Measurements from ENCODE around the gene CARD11.

CARD11 gene

GRCh38 chr7:2876031-2876731, 167.5 kb downstream of the CARD11 start:
- Histone ChIP-seq H3K4me3 (IDR thresholded peaks at IDR 0.05; ENCODE audit: insufficient read depth, low read depth, low read length) (no peak overlapping the region), H3K36me3 (ENCODE audit: insufficient read depth) (no peaks in the 10 kb centered on the region), H3K79me2 (ENCODE audit: insufficient read depth, low read depth) (no peaks in the 10 kb centered on the region), H3K4me1 (ENCODE audit: low read depth, poor library complexity, severe bottlenecking) (no peaks in the 10 kb centered on the region), H4K20me1 (ENCODE audit: insufficient read depth) (no peaks in the 10 kb centered on the region), H3K27me3 (ENCODE audit: insufficient read depth, low read depth) (no peaks in the 10 kb centered on the region), H2AFZ (ENCODE audit: low read depth) (no peak overlapping the region), H3K27ac (no peak overlapping the region), H3K4me2 (no peak overlapping the region), H3K9ac (no peak overlapping the region)
- TF ChIP-seq CTCF (conservative IDR thresholded peaks at IDR 0.05; ENCODE audit: low read depth, low read length): no peak

GRCh38 chr7:2873686-2874551, 169.7 kb downstream of the CARD11 start:
- Histone ChIP-seq H2AFZ (ENCODE audit: low read depth) (no peak overlapping the region), H3K27ac (no peak overlapping the region), H3K79me2 (ENCODE audit: insufficient read depth, low read depth) (no peaks in the 10 kb centered on the region), H3K4me1 (ENCODE audit: low read depth, poor library complexity, severe bottlenecking) (no peaks in the 10 kb centered on the region), H3K4me3 (IDR thresholded peaks at IDR 0.05; ENCODE audit: insufficient read depth, low read depth, low read length) (no peak overlapping the region), H3K27me3 (ENCODE audit: insufficient read depth, low read depth) (no peaks in the 10 kb centered on the region), H3K9ac (no peak overlapping the region), H4K20me1 (ENCODE audit: insufficient read depth) (no peaks in the 10 kb centered on the region), H3K4me2 (no peak overlapping the region), H3K36me3 (ENCODE audit: insufficient read depth) (no peaks in the 10 kb centered on the region)
- no peak for TF ChIP-seq CTCF (conservative IDR thresholded peaks at IDR 0.05; ENCODE audit: low read depth, low read length)

GRCh38 chr7:2873146-2873545, 170.5 kb downstream of the CARD11 start:
- Histone ChIP-seq H3K27ac (no peak overlapping the region), H3K4me2 (no peak overlapping the region), H3K27me3 (ENCODE audit: insufficient read depth, low read depth) (no peaks in the 10 kb centered on the region), H3K4me1 (ENCODE audit: low read depth, poor library complexity, severe bottlenecking) (no peaks in the 10 kb centered on the region), H3K4me3 (IDR thresholded peaks at IDR 0.05; ENCODE audit: insufficient read depth, low read depth, low read length) (no peak overlapping the region), H3K79me2 (ENCODE audit: insufficient read depth, low read depth) (no peaks in the 10 kb centered on the region), H3K9ac (no peak overlapping the region), H3K36me3 (ENCODE audit: insufficient read depth) (no peaks in the 10 kb centered on the region), H2AFZ (ENCODE audit: low read depth) (no peak overlapping the region), H4K20me1 (ENCODE audit: insufficient read depth) (no peaks in the 10 kb centered on the region)
- TF ChIP-seq CTCF (conservative IDR thresholded peaks at IDR 0.05; ENCODE audit: low read depth, low read length): no peak

GRCh38 chr7:2872296-2872874, 171.3 kb downstream of the CARD11 start:
- Histone ChIP-seq H3K9ac (no peak overlapping the region), H3K27ac (no peak overlapping the region), H3K4me3 (IDR thresholded peaks at IDR 0.05; ENCODE audit: insufficient read depth, low read depth, low read length) (no peak overlapping the region), H3K79me2 (ENCODE audit: insufficient read depth, low read depth) (no peaks in the 10 kb centered on the region), H4K20me1 (ENCODE audit: insufficient read depth) (no peaks in the 10 kb centered on the region), H3K4me2 (no peak overlapping the region), H3K27me3 (ENCODE audit: insufficient read depth, low read depth) (no peaks in the 10 kb centered on the region), H2AFZ (ENCODE audit: low read depth) (no peak overlapping the region), H3K4me1 (ENCODE audit: low read depth, poor library complexity, severe bottlenecking) (no peaks in the 10 kb centered on the region), H3K36me3 (ENCODE audit: insufficient read depth) (no peaks in the 10 kb centered on the region)
- no peak for TF ChIP-seq CTCF (conservative IDR thresholded peaks at IDR 0.05; ENCODE audit: low read depth, low read length)

Measured in KMS-11 (cell line).